ENCODE data around the gene MSTN. TPM values are rescaled to one million over a fixed set of nuclear protein-coding genes. Genes with fewer than 3 reads are reported as not detected.

Gene MSTN
- 0.07 TPM for polyA plus RNA-seq (2013, experiment 1 of 2)
- 0.08 TPM for polyA plus RNA-seq (2013, experiment 2 of 2)

DNA sequence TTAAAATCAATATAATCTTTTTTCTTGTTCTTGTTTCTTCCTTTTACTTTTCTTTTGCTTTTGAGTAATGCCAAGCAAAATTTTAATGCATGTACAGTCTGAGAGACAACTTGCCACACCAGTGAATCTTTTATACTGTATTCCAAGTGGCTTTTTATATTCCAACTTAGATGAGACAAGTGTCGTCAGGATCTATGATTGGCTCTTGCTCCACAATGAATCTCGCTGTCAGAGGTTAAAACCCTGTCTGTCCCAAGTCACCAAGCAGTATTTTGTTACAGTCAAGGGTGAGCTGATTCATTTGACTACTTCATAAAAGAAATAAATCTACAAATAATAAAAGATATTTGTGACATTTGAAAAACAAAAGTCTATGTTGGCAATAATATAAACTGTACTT is at the start of gene MSTN:
Gene MSTN (minus strand): TSS at position 129 of the 400 bp plus-strand sequence. CDS start 133 bp downstream, outside the sequence.
- Histone ChIP-seq H2BK5ac (ENCODE audit: low read length) (no peak within 1 kb of the TSS), H3K9ac (ENCODE audit: low read depth, low read length, poor library complexity) (no peak within 1 kb of the TSS), H3K79me1 (ENCODE audit: low read depth, low read length) (no peaks in the 10 kb centered on the region), H3K4me3 (ENCODE audit: low read length in 2 of 2) (no peak within 1 kb of the TSS), H3K18ac (ENCODE audit: low read length) (no peak within 1 kb of the TSS), H3K4me1 (ENCODE audit: control insufficient read depth in 2 of 2, insufficient read depth in 1 of 2, low read depth in 1 of 2, low read length in 2 of 2) (no peaks in the 10 kb centered on the region), H3K27me3 (ENCODE audit: control insufficient read depth in 3 of 3, insufficient read depth in 3 of 3, low read depth in 1 of 3, low read length in 3 of 3) (no peaks in the 10 kb centered on the region), H3K36me3 (replicated peaks in 1 of 2; ENCODE audit: control insufficient read depth in 2 of 2, insufficient read depth in 2 of 2, low read length in 2 of 2) (no peaks in the 10 kb centered on the region), H3K4me2 (ENCODE audit: insufficient read depth, low read length, poor library complexity, severe bottlenecking) (no peak within 1 kb of the TSS), H3K14ac (ENCODE audit: low read length) (no peak within 1 kb of the TSS), H3K9me3 (replicated peaks in 1 of 2; ENCODE audit: control insufficient read depth in 2 of 2, insufficient read depth in 1 of 2, low read depth in 1 of 2, low read length in 2 of 2) (no peaks in the 10 kb centered on the region), H2AK5ac (ENCODE audit: low read depth, low read length) (no peak within 1 kb of the TSS), H2BK15ac (ENCODE audit: low read length) (no peak within 1 kb of the TSS), H2BK12ac (ENCODE audit: low read length) (no peak within 1 kb of the TSS), H3K4ac (ENCODE audit: low read length) (no peak within 1 kb of the TSS), H2AFZ (ENCODE audit: low read length) (no peak within 1 kb of the TSS), H3K23ac (ENCODE audit: low read depth, low read length, poor library complexity) (no peak within 1 kb of the TSS), H4K8ac (ENCODE audit: low read depth, low read length) (no peak within 1 kb of the TSS), H4K91ac (ENCODE audit: low read depth, low read length, poor library complexity) (no peak within 1 kb of the TSS), H2BK120ac (ENCODE audit: low read depth, low read length) (no peak within 1 kb of the TSS), H3K27ac (replicated peaks; ENCODE audit: low read length) (no peak within 1 kb of the TSS)
- no peak for DNase-seq (ENCODE audit: low spot score)
- no CpG with 5 or more reads among the region's 2 CpGs for WGBS, 2 donors (ENCODE audit: extremely low coverage in 2 of 2, insufficient read length in 2 of 2, insufficient replicate concordance in 1 of 2)

DNA sequence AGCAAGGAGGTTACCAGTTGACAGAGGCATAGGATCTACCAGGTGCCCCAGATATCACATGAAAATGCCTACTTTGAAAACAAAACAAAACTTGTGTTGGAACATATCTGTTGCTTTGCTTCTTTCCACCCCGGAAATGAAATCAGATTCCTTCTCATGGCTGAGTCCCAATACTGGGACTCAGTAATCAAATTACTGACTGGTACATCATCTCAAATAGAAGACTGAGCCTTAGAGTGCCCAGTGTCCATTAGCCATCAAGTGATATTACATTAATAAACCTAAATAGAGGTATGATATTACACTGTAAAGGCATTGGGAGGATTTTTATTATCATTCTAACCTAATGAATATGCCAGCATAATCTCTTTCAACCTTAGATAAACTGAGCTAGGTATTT is 48.6 kb upstream of the MSTN start:
- Histone ChIP-seq H3K36me3 (replicated peaks in 1 of 2; ENCODE audit: control insufficient read depth in 2 of 2, insufficient read depth in 2 of 2, low read length in 2 of 2) (no peaks in the 10 kb centered on the region), H2BK15ac (ENCODE audit: low read length) (no peak overlapping the region), H3K23ac (ENCODE audit: low read depth, low read length, poor library complexity) (no peak overlapping the region), H2AK5ac (ENCODE audit: low read depth, low read length) (no peak overlapping the region), H2AFZ (ENCODE audit: low read length) (no peak overlapping the region), H3K4me1 (ENCODE audit: control insufficient read depth in 2 of 2, insufficient read depth in 1 of 2, low read depth in 1 of 2, low read length in 2 of 2) (no peaks in the 10 kb centered on the region), H3K4ac (ENCODE audit: low read length) (no peak overlapping the region), H4K8ac (ENCODE audit: low read depth, low read length) (no peak overlapping the region), H3K18ac (ENCODE audit: low read length) (no peak overlapping the region), H3K14ac (ENCODE audit: low read length) (no peak overlapping the region), H3K4me3 (ENCODE audit: low read length in 2 of 2) (no peak overlapping the region), H2BK120ac (ENCODE audit: low read depth, low read length) (no peak overlapping the region), H3K79me1 (ENCODE audit: low read depth, low read length) (no peaks in the 10 kb centered on the region), H3K27me3 (ENCODE audit: control insufficient read depth in 3 of 3, insufficient read depth in 3 of 3, low read depth in 1 of 3, low read length in 3 of 3) (no peaks in the 10 kb centered on the region), H2BK5ac (ENCODE audit: low read length) (no peak overlapping the region), H4K91ac (ENCODE audit: low read depth, low read length, poor library complexity) (no peak overlapping the region), H3K27ac (replicated peaks; ENCODE audit: low read length) (no peak overlapping the region), H2BK12ac (ENCODE audit: low read length) (no peak overlapping the region), H3K9ac (ENCODE audit: low read depth, low read length, poor library complexity) (no peak overlapping the region), H3K4me2 (ENCODE audit: insufficient read depth, low read length, poor library complexity, severe bottlenecking) (no peak overlapping the region), H3K9me3 (replicated peaks in 1 of 2; ENCODE audit: control insufficient read depth in 2 of 2, insufficient read depth in 1 of 2, low read depth in 1 of 2, low read length in 2 of 2) (no peaks in the 10 kb centered on the region)
- WGBS, 2 donors (ENCODE audit: extremely low coverage in 2 of 2, insufficient read length in 2 of 2, insufficient replicate concordance in 1 of 2), result no CpG with 5 or more reads among the region's 1 CpG
- DNase-seq (ENCODE audit: low spot score), result no peak

- H3K27me3 ChIP-seq (ENCODE audit: control insufficient read depth in 3 of 3, insufficient read depth in 3 of 3, low read depth in 1 of 3, low read length in 3 of 3), result no peaks in the 10 kb centered on the region
- no peak overlapping the region for H3K4me2 ChIP-seq (ENCODE audit: insufficient read depth, low read length, poor library complexity, severe bottlenecking)
- no peak overlapping the region for H3K18ac ChIP-seq (ENCODE audit: low read length)
- DNase-seq (ENCODE audit: low spot score), result no peak
- no peak overlapping the region for H2AFZ ChIP-seq (ENCODE audit: low read length)
- H3K9me3 ChIP-seq (replicated peaks in 1 of 2; ENCODE audit: control insufficient read depth in 2 of 2, insufficient read depth in 1 of 2, low read depth in 1 of 2, low read length in 2 of 2), result no peaks in the 10 kb centered on the region
- H4K8ac ChIP-seq (ENCODE audit: low read depth, low read length), result no peak overlapping the region
- H3K4ac ChIP-seq (ENCODE audit: low read length), result no peak overlapping the region
- H4K91ac ChIP-seq (ENCODE audit: low read depth, low read length, poor library complexity), result no peak overlapping the region
- no peak overlapping the region for H2BK15ac ChIP-seq (ENCODE audit: low read length)
- no peak overlapping the region for H3K14ac ChIP-seq (ENCODE audit: low read length)
- H3K4me1 ChIP-seq (ENCODE audit: control insufficient read depth in 2 of 2, insufficient read depth in 1 of 2, low read depth in 1 of 2, low read length in 2 of 2), result no peaks in the 10 kb centered on the region
- H3K27ac ChIP-seq (replicated peaks; ENCODE audit: low read length), result no peak overlapping the region
- no peak overlapping the region for H2BK5ac ChIP-seq (ENCODE audit: low read length)
- no CpG with 5 or more reads among the region's 7 CpGs for WGBS, 2 donors (ENCODE audit: extremely low coverage in 2 of 2, insufficient read length in 2 of 2, insufficient replicate concordance in 1 of 2)
- no peak overlapping the region for H2BK120ac ChIP-seq (ENCODE audit: low read depth, low read length)
- no peak overlapping the region for H3K9ac ChIP-seq (ENCODE audit: low read depth, low read length, poor library complexity)
- H2BK12ac ChIP-seq (ENCODE audit: low read length), result no peak overlapping the region
- H3K79me1 ChIP-seq (ENCODE audit: low read depth, low read length), result no peaks in the 10 kb centered on the region
- H3K23ac ChIP-seq (ENCODE audit: low read depth, low read length, poor library complexity), result no peak overlapping the region
- H2AK5ac ChIP-seq (ENCODE audit: low read depth, low read length), result no peak overlapping the region
- H3K36me3 ChIP-seq (replicated peaks in 1 of 2; ENCODE audit: control insufficient read depth in 2 of 2, insufficient read depth in 2 of 2, low read length in 2 of 2), result no peaks in the 10 kb centered on the region
- H3K4me3 ChIP-seq (ENCODE audit: low read length in 2 of 2), result no peak overlapping the region
Observed at GRCh38 chr2:190110699-190111098, 48.2 kb upstream of the MSTN start.

DNA sequence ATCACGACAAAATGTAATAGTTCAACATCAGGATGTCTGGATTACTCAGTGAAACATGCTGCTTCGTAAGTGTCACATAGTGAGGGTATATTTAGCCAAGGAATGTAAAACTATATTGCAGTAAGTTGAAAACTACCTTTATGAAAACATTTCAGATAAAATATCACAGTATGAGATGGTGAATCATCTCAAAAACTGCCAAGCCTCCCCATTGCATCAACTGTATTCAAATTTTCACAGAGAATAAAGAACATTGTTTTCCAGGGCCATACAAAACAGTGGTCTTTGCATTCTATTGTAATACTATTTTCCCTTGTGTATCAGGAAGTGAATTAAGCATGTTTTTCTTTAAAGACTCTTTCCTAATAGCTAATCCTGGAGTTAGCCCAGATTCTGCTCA is 47.6 kb upstream of the MSTN start:
- no peak overlapping the region for H2BK120ac ChIP-seq (ENCODE audit: low read depth, low read length)
- H3K36me3 ChIP-seq (replicated peaks in 1 of 2; ENCODE audit: control insufficient read depth in 2 of 2, insufficient read depth in 2 of 2, low read length in 2 of 2), result no peaks in the 10 kb centered on the region
- no peaks in the 10 kb centered on the region for H3K9me3 ChIP-seq (replicated peaks in 1 of 2; ENCODE audit: control insufficient read depth in 2 of 2, insufficient read depth in 1 of 2, low read depth in 1 of 2, low read length in 2 of 2)
- H2BK12ac ChIP-seq (ENCODE audit: low read length), result no peak overlapping the region
- no CpG with 5 or more reads among the region's 2 CpGs for WGBS, 2 donors (ENCODE audit: extremely low coverage in 2 of 2, insufficient read length in 2 of 2, insufficient replicate concordance in 1 of 2)
- H3K9ac ChIP-seq (ENCODE audit: low read depth, low read length, poor library complexity), result no peak overlapping the region
- no peak for DNase-seq (ENCODE audit: low spot score)
- H3K4ac ChIP-seq (ENCODE audit: low read length), result no peak overlapping the region
- no peaks in the 10 kb centered on the region for H3K27me3 ChIP-seq (ENCODE audit: control insufficient read depth in 3 of 3, insufficient read depth in 3 of 3, low read depth in 1 of 3, low read length in 3 of 3)
- no peak overlapping the region for H4K91ac ChIP-seq (ENCODE audit: low read depth, low read length, poor library complexity)
- no peak overlapping the region for H2AK5ac ChIP-seq (ENCODE audit: low read depth, low read length)
- H3K4me3 ChIP-seq (ENCODE audit: low read length in 2 of 2), result no peak overlapping the region
- H3K27ac ChIP-seq (replicated peaks; ENCODE audit: low read length), result no peak overlapping the region
- H3K14ac ChIP-seq (ENCODE audit: low read length), result no peak overlapping the region
- H2AFZ ChIP-seq (ENCODE audit: low read length), result no peak overlapping the region
- no peak overlapping the region for H3K23ac ChIP-seq (ENCODE audit: low read depth, low read length, poor library complexity)
- no peaks in the 10 kb centered on the region for H3K4me1 ChIP-seq (ENCODE audit: control insufficient read depth in 2 of 2, insufficient read depth in 1 of 2, low read depth in 1 of 2, low read length in 2 of 2)
- H4K8ac ChIP-seq (ENCODE audit: low read depth, low read length), result no peak overlapping the region
- H2BK15ac ChIP-seq (ENCODE audit: low read length), result no peak overlapping the region
- no peak overlapping the region for H2BK5ac ChIP-seq (ENCODE audit: low read length)
- H3K79me1 ChIP-seq (ENCODE audit: low read depth, low read length), result no peaks in the 10 kb centered on the region
- H3K18ac ChIP-seq (ENCODE audit: low read length), result no peak overlapping the region
- H3K4me2 ChIP-seq (ENCODE audit: insufficient read depth, low read length, poor library complexity, severe bottlenecking), result no peak overlapping the region

Measured in neuronal stem cell (in vitro differentiated cells).